Chondrocyte (in vitro differentiated cells): ENCODE results near the gene RNLS. TPM values are rescaled to one million over a fixed set of nuclear protein-coding genes. Genes with fewer than 3 reads are reported as not detected.
A peak's percentile ranks its signal among the peaks of the same experiment; 100 is the strongest.

Experiments used
- DNase-seq: peaks from one replicate; pipeline ENCODE4 v3.0.0; 2021; ENCODE audit warnings: mixed read lengths, low spot score
- H3K27ac Mint-ChIP-seq: one replicate; pipeline ENCODE4 v1.8.0; 2021; ENCODE audit warnings: mild to moderate bottlenecking, moderate library complexity, mixed read lengths; ENCODE audit not compliant: unreplicated experiment
- H3K27me3 Mint-ChIP-seq: 2 replicates; pipeline ENCODE4 v1.8.0; 2021; ENCODE audit warnings: low read depth, mixed read lengths
- H3K36me3 Mint-ChIP-seq: 2 replicates; pipeline ENCODE4 v1.8.0; 2021; ENCODE audit warnings: low read depth, mixed read lengths
- H3K4me1 Mint-ChIP-seq: 2 replicates; pipeline ENCODE4 v1.8.0; 2021; ENCODE audit warnings: low read depth, mild to moderate bottlenecking, mixed read lengths
- H3K4me3 Mint-ChIP-seq: one replicate; pipeline ENCODE4 v1.8.0; 2021; ENCODE audit warnings: mild to moderate bottlenecking, moderate library complexity, mixed read lengths; ENCODE audit not compliant: unreplicated experiment
- H3K9me3 Mint-ChIP-seq: 2 replicates; pipeline ENCODE4 v1.8.0; 2021; ENCODE audit warnings: low read depth, mixed read lengths
- total RNA-seq: library from RNA; stranded (reverse); gene quantifications from 3 replicates; pipeline ENCODE4 v1.2.1, GENCODE V29; 2021
- TF ChIP-seq, protein P1 (sequence below): fragments of 200-600 bp; sonication (generic); IDR thresholded peaks from 2 replicates; pipeline ENCODE4 v1.5.0; 2021; ENCODE audit warnings: antibody characterized with exemption, mild to moderate bottlenecking, moderate library complexity

Gene RNLS
- total RNA-seq, 1 donor from 2014 or later = 5.1 TPM

DNA sequence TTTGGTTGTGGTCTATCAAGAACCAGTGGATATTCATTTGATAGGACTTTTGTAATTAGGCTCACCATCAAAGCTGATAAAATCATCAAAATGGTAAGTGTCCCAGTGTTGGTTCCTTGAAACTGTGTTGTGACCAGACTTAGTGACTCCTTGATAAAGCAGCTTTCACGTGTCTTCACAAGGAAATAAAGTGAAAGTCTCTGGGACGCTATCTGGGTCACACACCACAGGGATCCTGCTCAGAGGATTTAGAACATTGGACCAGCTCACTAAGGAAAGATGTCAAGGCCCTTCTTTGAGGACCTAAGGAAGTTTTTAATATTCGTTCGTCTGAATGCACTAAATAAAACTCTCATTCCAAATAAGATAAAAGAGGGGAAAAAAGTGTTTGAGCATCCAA lies 193.1 kb downstream of the RNLS start:
- H3K36me3 Mint-ChIP-seq = no peaks in the 10 kb centered on the region
- DNase-seq = no peak

GRCh38 chr10:88389456-88389855 lies 193.7 kb downstream of the RNLS start:
- no peaks in the 10 kb centered on the region for H3K9me3 Mint-ChIP-seq
- no peak overlapping the region for H3K27ac Mint-ChIP-seq
- no peaks in the 10 kb centered on the region for H3K36me3 Mint-ChIP-seq
- H3K4me1 Mint-ChIP-seq = no peaks in the 10 kb centered on the region
- no peaks in the 10 kb centered on the region for H3K27me3 Mint-ChIP-seq
- H3K4me3 Mint-ChIP-seq = no peak overlapping the region
- TF ChIP-seq, protein P1, sequence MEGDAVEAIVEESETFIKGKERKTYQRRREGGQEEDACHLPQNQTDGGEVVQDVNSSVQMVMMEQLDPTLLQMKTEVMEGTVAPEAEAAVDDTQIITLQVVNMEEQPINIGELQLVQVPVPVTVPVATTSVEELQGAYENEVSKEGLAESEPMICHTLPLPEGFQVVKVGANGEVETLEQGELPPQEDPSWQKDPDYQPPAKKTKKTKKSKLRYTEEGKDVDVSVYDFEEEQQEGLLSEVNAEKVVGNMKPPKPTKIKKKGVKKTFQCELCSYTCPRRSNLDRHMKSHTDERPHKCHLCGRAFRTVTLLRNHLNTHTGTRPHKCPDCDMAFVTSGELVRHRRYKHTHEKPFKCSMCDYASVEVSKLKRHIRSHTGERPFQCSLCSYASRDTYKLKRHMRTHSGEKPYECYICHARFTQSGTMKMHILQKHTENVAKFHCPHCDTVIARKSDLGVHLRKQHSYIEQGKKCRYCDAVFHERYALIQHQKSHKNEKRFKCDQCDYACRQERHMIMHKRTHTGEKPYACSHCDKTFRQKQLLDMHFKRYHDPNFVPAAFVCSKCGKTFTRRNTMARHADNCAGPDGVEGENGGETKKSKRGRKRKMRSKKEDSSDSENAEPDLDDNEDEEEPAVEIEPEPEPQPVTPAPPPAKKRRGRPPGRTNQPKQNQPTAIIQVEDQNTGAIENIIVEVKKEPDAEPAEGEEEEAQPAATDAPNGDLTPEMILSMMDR = peak; percentile 89
- no peak for DNase-seq

More for the DNA sequence above, 193.1 kb downstream of the RNLS start:
- Mint-ChIP-seq H3K4me1 (no peaks in the 10 kb centered on the region), H3K27me3 (no peaks in the 10 kb centered on the region), H3K4me3 (no peak overlapping the region), H3K9me3 (peaks cover under 1% of the 10 kb centered on the region), H3K27ac (no peak overlapping the region)
- TF ChIP-seq, protein P1 = no peak

- peaks cover under 1% of the 10 kb centered on the region for H3K36me3 Mint-ChIP-seq
- peaks cover under 1% of the 10 kb centered on the region for H3K9me3 Mint-ChIP-seq
- H3K27ac Mint-ChIP-seq = no peak overlapping the region
- no peak overlapping the region for H3K4me3 Mint-ChIP-seq
- no peaks in the 10 kb centered on the region for H3K27me3 Mint-ChIP-seq
- no peak for DNase-seq
- no peaks in the 10 kb centered on the region for H3K4me1 Mint-ChIP-seq
- TF ChIP-seq, protein P1 = no peak
Observed at GRCh38 chr10:88388324-88388723, 194.8 kb downstream of the RNLS start.

GRCh38 chr10:88386821-88387773 lies 196.0 kb downstream of the RNLS start:
- Mint-ChIP-seq H3K27me3 (no peaks in the 10 kb centered on the region), H3K9me3 (peaks cover 7% of the 10 kb centered on the region), H3K27ac (no peak overlapping the region), H3K4me1 (no peaks in the 10 kb centered on the region), H3K4me3 (no peak overlapping the region), H3K36me3 (peaks cover 1% of the 10 kb centered on the region)
- TF ChIP-seq, protein P1 = no peak
- DNase-seq = no peak

DNA sequence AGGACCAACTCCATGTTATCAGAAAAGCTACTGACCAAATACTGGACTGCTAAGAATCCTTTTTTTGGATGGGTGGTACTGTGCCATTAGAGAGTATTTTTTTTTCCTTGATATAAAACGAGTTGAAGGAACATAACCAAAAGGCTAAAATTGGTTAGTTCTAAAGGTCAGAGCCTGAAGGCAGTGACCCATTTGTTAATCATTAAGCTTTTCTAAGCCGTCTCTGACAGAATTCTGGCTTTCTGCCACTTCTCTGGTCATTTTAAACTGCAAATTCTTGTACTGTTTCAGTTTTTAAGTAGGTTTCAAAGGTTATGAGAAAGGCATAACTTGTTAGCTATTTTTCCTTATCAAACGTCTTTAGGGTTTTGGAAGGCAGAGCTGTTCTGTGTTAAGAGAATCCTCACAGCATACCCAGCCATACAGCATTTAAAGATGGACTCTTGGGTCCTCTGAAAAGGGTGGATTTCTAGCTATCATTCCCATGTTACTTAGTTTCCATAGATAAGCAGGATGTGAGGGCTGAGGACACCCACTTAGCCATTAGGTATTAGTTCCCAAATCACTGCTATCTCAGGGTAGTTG lies 196.8 kb downstream of the RNLS start:
- no peak for DNase-seq

More for the DNA sequence above, 196.8 kb downstream of the RNLS start:
- TF ChIP-seq, protein P1 = no peak
- Mint-ChIP-seq H3K9me3 (peaks cover 7% of the 10 kb centered on the region), H3K4me3 (no peak overlapping the region), H3K36me3 (peaks cover 1% of the 10 kb centered on the region), H3K4me1 (no peaks in the 10 kb centered on the region), H3K27ac (peak overlapping the region; percentile 56), H3K27me3 (no peaks in the 10 kb centered on the region)
